SK-N-DZ (cell line): Measurements from ENCODE around the gene PCDHGB7.
"Not testable (repeated sequence)": the region's sequence is repeated elsewhere in the genome, so short reads cannot be mapped to it uniquely, and the experiment has no call there.

Experiments
- DNase-seq: peaks from one replicate; pipeline ENCODE4 v3.0.0-alpha.2; 2015; ENCODE audit warnings: low spot score

The PCDHGB7 gene

GRCh38 chr5:141394401-141395187, 22.9 kb upstream of the PCDHGB7 start:
- not testable (repeated sequence) for DNase-seq

- not testable (repeated sequence) for DNase-seq
These were observed 19.5 kb upstream of the PCDHGB7 start, which contains the start of gene PCDHGB5 for GRCh38 chr5:141397756-141398551. TSS of gene PCDHGB5 (plus strand) at chr5:141397947. CDS start at chr5:141398128, 181 bp downstream.

- DNase-seq: no peak
These were observed 18.9 kb upstream of the PCDHGB7 start for GRCh38 chr5:141398608-141399007.

GRCh38 chr5:141399555-141400258, 17.8 kb upstream of the PCDHGB7 start:
- DNase-seq: no peak

- peak; percentile 47 for DNase-seq
These were observed 14.8 kb upstream of the PCDHGB7 start, which contains the start of gene PCDHGA9 for GRCh38 chr5:141402553-141403243. TSS of gene PCDHGA9 (plus strand) at chr5:141402778. CDS start at chr5:141402953, 175 bp downstream.

DNA sequence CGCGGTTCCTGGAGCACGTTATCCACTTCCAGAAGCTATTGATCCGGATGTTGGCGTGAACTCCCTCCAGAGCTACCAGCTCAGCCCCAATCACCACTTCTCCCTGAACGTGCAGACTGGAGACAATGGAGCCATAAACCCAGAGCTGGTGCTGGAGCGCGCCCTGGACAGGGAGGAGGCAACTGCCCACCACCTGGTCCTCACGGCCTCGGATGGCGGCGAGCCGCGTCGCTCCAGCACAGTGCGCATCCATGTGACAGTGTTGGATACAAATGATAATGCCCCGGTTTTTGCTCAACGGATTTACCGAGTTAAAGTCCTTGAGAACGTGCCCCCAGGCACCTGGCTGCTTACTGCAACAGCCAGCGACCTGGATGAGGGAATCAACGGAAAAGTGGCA, 14.1 kb upstream of the PCDHGB7 start:
- DNase-seq: no peak

DNA sequence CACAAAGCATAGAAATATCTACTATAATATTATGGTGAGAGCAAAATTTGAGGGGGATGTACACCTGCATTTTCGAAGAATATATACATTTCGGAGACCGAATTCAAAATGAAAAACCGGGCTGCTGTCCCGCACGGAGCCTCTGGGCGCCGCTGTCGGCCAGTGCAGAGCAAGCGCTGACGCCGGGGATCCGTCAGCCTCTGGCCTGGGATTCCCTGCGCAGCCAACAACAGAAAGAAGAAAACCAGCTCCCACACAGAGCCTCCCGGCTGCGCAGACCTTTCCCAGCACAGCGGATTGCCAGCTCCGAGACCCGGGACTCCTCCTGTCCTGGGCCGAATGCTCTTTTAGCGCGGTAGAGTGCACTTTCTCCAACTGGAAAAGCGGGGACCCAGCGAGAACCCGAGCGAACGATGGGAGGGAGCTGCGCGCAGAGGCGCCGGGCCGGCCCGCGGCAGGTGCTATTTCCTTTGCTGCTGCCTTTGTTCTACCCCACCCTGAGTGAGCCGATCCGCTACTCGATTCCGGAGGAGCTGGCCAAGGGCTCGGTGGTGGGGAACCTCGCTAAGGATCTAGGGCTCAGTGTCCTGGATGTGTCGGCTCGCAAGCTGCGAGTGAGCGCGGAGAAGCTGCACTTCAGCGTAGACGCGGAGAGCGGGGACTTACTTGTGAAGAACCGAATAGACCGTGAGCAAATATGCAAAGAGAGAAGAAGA, 9.5 kb upstream of the PCDHGB7 start, which contains the start of gene PCDHGB6:
TSS of gene PCDHGB6 (plus strand) at position 232 of the 716 bp plus-strand sequence. CDS start at position 414, 182 bp downstream.
- DNase-seq: peak; percentile 73

- no peak for DNase-seq
These were observed 7.7 kb upstream of the PCDHGB7 start for GRCh38 chr5:141409598-141410306.

- DNase-seq: no peak
These were observed 5.9 kb upstream of the PCDHGB7 start for GRCh38 chr5:141411575-141411974.

GRCh38 chr5:141412854-141413539, 4.5 kb upstream of the PCDHGB7 start, which contains the start of gene PCDHGA10:
TSS of gene PCDHGA10 (plus strand) at chr5:141412987. CDS start at chr5:141413176, 189 bp downstream.
- no peak for DNase-seq

DNA sequence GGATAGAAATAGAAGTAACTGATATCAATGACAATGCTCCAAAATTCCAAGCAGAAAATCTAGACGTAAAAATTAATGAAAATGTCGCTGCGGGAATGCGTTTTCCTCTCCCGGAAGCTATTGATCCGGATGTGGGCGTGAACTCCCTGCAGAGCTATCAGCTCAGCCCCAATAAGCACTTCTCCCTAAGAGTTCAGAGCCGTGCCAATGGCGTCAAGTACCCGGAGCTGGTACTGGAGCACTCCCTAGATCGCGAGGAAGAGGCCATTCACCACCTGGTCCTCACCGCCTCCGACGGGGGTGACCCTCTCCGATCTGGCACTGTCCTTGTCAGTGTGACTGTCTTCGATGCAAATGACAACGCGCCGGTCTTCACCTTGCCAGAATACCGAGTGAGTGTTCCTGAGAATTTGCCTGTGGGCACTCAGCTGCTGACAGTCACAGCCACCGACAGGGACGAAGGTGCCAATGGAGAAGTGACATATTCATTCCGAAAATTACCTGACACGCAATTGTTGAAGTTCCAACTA, 3.9 kb upstream of the PCDHGB7 start:
- no peak for DNase-seq

DNA sequence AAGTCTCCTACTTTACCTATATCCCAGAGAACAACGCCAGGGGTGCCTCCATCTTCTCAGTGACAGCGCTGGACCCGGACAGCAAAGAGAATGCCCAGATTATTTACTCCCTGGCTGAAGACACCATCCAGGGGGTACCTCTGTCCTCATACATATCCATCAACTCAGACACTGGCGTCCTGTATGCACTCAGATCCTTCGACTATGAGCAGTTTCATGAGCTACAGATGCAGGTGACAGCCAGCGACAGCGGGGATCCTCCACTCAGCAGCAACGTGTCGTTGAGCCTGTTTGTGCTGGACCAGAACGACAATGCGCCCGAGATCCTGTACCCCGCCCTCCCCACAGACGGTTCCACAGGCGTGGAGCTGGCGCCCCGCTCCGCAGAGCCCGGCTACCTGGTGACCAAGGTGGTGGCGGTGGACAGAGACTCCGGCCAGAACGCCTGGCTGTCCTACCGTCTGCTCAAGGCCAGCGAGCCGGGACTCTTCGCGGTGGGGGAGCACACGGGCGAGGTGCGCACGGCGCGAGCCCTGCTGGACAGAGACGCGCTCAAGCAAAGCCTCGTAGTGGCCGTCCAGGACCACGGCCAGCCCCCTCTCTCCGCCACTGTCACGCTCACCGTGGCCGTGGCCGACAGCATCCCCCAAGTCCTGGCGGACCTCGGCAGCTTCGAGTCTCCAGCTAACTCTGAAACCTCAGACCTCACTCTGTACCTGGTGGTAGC, 2.8 kb upstream of the PCDHGB7 start:
- not testable (repeated sequence) for DNase-seq

- DNase-seq: not testable (repeated sequence)
These were observed 2.2 kb upstream of the PCDHGB7 start for GRCh38 chr5:141415275-141415618.

DNA sequence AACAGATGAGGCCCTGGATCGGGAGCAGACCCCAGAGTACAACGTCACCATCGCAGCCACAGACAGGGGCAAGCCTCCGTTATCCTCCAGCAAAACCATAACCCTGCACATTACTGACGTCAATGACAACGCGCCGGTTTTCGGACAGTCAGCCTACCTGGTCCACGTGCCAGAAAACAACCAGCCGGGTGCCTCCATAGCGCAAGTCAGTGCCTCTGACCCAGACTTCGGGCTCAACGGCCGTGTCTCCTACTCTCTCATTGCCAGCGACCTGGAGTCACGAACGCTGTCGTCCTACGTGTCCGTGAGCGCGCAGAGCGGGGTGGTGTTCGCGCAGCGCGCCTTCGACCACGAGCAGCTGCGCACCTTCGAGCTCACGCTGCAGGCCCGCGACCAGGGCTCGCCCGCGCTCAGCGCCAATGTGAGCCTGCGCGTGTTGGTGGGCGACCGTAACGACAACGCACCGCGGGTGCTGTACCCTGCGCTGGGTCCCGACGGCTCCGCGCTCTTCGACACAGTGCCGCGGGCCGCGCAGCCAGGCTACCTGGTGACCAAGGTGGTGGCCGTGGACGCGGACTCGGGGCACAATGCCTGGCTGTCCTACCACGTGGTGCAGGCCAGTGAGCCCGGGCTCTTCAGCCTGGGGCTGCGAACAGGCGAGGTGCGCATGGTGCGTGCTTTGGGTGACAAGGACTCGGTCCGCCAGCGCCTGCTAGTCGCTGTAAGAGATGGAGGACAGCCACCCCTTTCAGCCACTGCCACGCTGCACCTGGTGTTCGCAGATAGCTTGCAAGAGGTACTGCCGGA, 1.8 kb downstream of the PCDHGB7 start:
- DNase-seq: no peak

DNA sequence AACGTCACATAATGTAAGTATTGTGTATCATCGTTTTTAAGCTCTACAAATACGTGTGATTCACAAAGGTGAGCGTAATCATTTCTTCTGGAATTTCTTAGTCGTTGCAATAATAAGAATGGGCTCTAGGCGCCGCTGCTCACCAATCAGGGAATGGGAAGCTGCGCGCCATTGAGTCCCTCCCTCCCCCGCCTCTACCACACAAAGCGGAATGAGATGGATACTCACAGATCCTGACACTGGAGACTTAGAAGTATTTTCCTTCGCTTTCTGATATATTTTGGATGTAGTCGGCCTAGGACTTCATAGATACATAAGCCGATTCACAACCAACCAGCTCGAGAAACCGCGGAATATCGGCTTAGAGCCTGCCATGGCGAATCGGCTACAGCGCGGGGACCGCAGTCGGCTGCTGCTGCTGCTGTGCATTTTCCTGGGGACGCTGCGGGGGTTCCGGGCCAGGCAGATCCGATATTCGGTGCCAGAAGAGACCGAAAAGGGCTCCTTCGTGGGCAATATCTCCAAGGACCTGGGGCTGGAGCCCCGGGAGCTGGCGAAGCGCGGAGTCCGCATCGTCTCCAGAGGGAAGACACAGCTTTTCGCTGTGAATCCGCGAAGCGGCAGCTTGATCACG, 3.5 kb downstream of the PCDHGB7 start, which contains the start of gene PCDHGA11:
TSS of gene PCDHGA11 (plus strand) at position 197 of the 634 bp plus-strand sequence. CDS start at position 374, 177 bp downstream.
- no peak for DNase-seq

- DNase-seq: no peak
These were observed 4.0 kb downstream of the PCDHGB7 start for GRCh38 chr5:141421489-141421855.
